GM12874 (cell line): ENCODE measurements around the gene SDHB.

Experiments
- CTCF ChIP-seq: IDR thresholded peaks from 2 replicates; pipeline ENCODE4 v1.5.1; 2011; ENCODE audit warnings: low read depth, mild to moderate bottlenecking, control low read depth, low read length, moderate library complexity; ENCODE audit not compliant: insufficient read depth

The SDHB gene

GRCh38 chr1:17008208-17008855 lies 45.5 kb downstream of the SDHB start:
- no peak for TF ChIP-seq CTCF

- no peak for TF ChIP-seq CTCF
Measured at GRCh38 chr1:17007121-17007520, 46.7 kb downstream of the SDHB start.

DNA sequence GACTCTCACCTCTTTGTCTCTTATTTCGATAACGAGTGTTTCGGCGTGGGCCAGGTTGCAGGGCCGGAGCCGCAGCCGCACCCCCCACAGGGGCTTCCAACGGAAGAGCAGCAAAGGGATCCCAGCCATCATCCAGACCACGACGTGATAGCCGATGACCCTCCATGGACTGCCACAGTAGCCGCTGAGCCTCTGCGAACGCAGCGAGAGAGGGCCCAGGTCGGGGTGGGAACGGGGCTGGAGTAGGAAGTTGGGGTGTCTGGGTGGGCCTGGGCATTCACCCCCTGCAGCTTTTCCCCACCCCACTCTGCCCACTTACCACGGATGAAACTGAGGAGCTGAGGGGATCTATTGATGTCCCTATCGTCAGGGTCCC lies 48.5 kb downstream of the SDHB start:
- no peak for TF ChIP-seq CTCF

GRCh38 chr1:17004466-17005364 lies 49.1 kb downstream of the SDHB start:
- no peak for TF ChIP-seq CTCF

DNA sequence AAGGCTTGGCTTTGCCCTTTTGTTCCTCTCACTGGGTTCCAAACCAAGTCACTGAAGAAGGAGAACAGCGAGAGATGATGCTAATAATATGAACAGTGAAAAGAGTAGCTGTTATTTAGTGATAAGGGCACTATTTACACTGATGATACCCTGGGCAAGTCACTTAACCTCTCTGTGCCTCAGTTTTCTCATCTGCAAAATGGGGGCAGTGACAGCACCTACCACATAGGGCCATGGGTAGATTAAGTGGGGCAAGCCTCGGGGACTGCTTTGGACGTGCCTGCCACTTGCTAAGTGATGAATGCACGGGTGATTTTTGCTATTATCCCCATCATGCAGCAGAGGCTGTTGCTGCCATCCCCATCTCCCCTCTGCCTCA lies 51.3 kb downstream of the SDHB start:
- TF ChIP-seq CTCF: no peak

DNA sequence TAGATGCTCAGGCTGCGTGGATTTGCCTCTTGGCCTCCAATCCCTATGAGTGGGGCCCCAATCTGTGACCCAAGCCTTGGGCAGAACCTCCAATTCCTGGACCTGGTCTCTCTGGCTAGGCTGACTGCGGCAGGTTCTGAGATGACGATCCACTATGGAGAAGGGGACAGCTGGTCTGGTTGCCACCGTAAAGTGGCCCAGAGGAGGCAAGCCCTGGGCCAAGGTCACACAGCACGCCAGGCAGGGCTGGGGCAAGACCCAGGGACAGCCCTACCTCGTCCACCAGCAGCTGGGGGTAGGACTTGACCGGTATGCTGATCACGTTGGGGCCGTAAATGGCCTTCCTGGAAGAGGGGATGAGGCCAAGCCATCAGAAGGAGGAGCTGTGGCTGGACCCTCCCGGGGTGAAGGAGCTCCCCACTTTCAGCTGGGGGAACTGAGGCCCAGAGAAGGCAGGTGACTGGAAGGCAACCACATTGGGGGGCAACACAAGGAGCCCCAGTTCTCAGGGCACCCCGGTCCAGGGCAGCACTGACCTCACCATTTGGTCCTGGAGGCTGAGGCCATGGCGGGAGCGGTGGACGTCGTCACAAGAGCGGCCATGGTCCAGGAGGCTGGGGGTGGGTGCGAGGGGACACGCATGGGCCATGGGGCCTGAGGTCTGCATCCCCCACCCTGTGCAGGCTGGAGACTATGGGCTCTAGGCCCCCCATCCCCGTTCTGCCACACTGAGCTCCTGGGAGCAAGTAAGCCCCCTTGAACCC lies 51.9 kb downstream of the SDHB start:
- TF ChIP-seq CTCF: no peak

GRCh38 chr1:16999863-17000262 lies 54.0 kb downstream of the SDHB start:
- TF ChIP-seq CTCF: 0 out of 2 replicates have a peak, but pooled peaks have one; percentile 12
